CD4-positive, alpha-beta T cell treated with Interleukin-4 for 1 hour (primary cell): ENCODE results near the gene ZCCHC13.
"Not testable (repeated sequence)": the region's sequence is repeated elsewhere in the genome, so short reads cannot be mapped to it uniquely, and the experiment has no call there.

Experiments
- DNase-seq, 2 donors: peaks; one replicate each; pipeline ENCODE4 v3.0.0-alpha.2; 2020 to 2022

Gene ZCCHC13

GRCh38 chrX:74304016-74304415 is at the start of gene ZCCHC13:
Gene ZCCHC13, plus strand, starts transcription at chrX:74304180. Its CDS starts 87 bp downstream, at chrX:74304267.
- no peak for DNase-seq

- not testable (repeated sequence) for DNase-seq
Observed at GRCh38 chrX:74258111-74258510, 45.9 kb upstream of the ZCCHC13 start.

- DNase-seq, result no peak
Observed at GRCh38 chrX:74259885-74260491, 44.0 kb upstream of the ZCCHC13 start.

GRCh38 chrX:74262452-74263209 is 41.3 kb upstream of the ZCCHC13 start:
- no peak for DNase-seq

- DNase-seq, result no peak
Observed at GRCh38 chrX:74270393-74270792, 33.6 kb upstream of the ZCCHC13 start.

GRCh38 chrX:74272230-74272629 is 31.8 kb upstream of the ZCCHC13 start:
- DNase-seq, result no peak

GRCh38 chrX:74274516-74274915 is 29.5 kb upstream of the ZCCHC13 start:
- no peak for DNase-seq

- DNase-seq, result no peak
Observed at GRCh38 chrX:74277320-74277719, 26.7 kb upstream of the ZCCHC13 start.

- no peak for DNase-seq
Observed at GRCh38 chrX:74277846-74278245, 26.1 kb upstream of the ZCCHC13 start.

GRCh38 chrX:74280759-74281158 is 23.2 kb upstream of the ZCCHC13 start:
- no peak for DNase-seq

GRCh38 chrX:74284391-74284952 is 19.5 kb upstream of the ZCCHC13 start:
- DNase-seq, result no peak

- DNase-seq, result no peak
Observed at GRCh38 chrX:74286950-74287740, 16.8 kb upstream of the ZCCHC13 start.

GRCh38 chrX:74291577-74291963 is 12.4 kb upstream of the ZCCHC13 start:
- DNase-seq, result no peak

GRCh38 chrX:74291964-74292807 is 11.8 kb upstream of the ZCCHC13 start:
- peak; percentile 84 to 88 for DNase-seq

- no peak for DNase-seq
Observed at GRCh38 chrX:74292808-74293123, 11.2 kb upstream of the ZCCHC13 start.

GRCh38 chrX:74293343-74293946 is 10.5 kb upstream of the ZCCHC13 start:
- peak; percentile 72 to 73 for DNase-seq

- no peak for DNase-seq
Observed at GRCh38 chrX:74295101-74295500, 8.9 kb upstream of the ZCCHC13 start.

GRCh38 chrX:74297766-74298165 is 6.2 kb upstream of the ZCCHC13 start:
- no peak for DNase-seq

- DNase-seq, result no peak
Observed at GRCh38 chrX:74300869-74301268, 3.1 kb upstream of the ZCCHC13 start.

- no peak for DNase-seq
Observed at GRCh38 chrX:74318672-74319071, 14.7 kb downstream of the ZCCHC13 start.

- DNase-seq, result not testable (repeated sequence)
Observed at GRCh38 chrX:74319321-74319720, 15.3 kb downstream of the ZCCHC13 start.

GRCh38 chrX:74321191-74321590 is 17.2 kb downstream of the ZCCHC13 start:
- no peak for DNase-seq
